Stimulated activated CD8-positive, alpha-beta memory T cell treated with anti-CD3 and anti-CD28 coated beads, Interleukin-7, amount 100 ng/mL, for 48 hours (primary cell): Measurements from ENCODE around the gene INS.

Source experiments
- DNase-seq, 2 donors: peaks; one replicate each; pipeline ENCODE4 v3.0.0-alpha.2; 2020; ENCODE audit warnings: low read depth in 1 of 2; ENCODE audit errors: extremely low read depth in 1 of 2

The INS gene

DNA sequence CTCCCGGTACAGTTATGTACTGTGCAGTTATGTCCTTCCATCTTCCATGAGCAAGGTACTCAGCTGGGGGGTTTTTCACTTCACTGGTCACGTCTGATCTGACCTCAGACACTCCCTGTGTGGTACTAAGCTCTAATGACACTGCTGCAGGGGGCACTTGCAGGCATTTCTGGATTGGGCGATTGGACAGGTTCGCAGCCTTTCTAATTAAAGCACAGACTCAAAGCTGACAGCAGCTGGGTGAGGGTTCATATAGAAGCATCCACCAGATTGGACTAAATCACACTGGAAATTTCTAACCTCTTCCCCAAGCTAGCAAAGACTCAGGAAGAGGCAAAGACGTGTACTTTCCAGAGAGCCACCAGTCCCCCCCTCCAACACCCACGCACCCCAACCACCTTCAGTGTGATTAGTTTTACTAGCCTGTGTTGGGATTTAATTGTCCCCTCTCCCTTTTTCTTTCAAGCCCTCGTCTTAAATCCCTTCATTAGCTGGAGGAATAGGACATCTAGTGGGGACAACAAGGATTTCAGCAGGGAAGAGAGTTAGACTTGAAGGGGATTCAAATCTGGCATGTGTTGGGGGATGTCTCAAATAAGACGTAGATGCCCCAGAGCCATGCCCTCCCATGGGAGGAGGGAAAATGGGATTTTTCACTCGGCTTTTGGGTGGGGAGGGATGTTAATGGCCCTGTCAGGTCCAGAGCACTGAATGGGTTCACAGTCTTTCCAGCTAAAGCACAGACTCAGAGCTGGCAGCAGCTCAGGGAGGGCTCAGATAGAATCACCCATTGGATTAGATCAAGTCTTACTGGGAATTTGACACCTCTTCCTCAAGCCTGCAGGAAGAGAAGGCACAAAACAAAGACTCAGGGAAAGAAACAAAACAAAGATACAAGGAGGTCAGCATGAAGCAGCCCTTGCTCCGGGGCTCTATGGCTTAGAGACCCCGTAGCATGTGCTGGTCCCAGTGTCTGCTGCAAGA is 10.9 kb downstream of the INS start:
- no peak for DNase-seq

DNA sequence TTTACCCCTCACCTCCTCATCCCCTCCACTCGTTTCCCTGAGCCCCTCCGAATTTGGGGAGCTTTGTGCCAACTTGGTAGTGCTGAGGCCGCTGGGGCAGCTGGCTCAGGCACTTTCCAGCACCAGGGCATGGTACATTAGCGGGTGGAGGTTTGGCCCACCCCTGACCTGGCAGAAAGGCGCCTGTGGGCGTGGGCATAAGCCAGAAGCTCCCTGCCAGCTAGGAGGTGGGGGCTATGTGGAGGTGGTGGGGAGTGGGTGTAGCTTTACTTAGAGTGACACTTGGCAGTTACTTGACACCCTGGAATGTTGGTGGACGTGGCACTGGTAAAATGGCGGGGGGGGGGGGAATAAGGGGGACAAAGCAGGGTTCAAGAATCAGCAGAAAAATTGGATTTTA is 11.5 kb downstream of the INS start:
- no peak for DNase-seq

DNA sequence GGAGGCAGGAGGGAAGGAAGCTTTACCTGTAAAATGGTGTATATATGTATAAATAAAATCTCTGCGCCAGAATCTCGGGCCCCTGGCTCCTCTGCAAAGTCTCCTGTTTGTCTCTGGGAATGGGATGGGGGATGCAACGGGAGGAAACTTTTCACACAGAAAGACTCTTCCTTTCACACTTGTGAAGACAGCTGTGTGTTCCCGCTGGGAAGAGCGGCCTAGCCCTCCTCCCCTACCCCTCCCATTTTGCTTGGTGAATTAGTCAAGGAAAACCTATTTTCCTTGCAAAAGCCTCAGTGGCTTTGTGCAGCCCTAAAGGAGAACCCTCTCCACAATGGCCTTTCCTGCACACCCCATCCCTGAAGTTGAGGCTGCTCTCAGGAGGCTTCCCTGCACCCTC is 12.4 kb downstream of the INS start:
- no peak for DNase-seq

DNA sequence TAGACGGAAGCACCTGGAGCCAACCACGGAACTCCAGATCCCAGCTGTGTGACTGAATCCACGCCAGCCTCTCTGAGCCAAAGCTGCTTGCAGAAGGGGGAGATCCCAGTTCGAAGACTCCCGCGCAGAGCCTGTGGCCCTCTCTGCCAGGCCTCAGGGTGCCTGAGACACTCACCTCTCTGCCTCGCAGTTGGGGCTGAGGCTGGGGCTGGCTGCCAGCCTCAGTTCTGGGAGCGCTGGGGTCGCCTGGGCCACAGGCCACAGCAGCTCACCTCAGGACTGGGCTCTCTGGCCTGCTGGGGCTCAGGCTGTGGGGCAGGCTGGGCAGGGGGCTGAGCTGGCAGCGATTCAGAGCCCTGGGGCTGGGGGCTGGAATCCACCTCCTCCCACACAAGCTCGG is 13.6 kb downstream of the INS start:
- DNase-seq = no peak

DNA sequence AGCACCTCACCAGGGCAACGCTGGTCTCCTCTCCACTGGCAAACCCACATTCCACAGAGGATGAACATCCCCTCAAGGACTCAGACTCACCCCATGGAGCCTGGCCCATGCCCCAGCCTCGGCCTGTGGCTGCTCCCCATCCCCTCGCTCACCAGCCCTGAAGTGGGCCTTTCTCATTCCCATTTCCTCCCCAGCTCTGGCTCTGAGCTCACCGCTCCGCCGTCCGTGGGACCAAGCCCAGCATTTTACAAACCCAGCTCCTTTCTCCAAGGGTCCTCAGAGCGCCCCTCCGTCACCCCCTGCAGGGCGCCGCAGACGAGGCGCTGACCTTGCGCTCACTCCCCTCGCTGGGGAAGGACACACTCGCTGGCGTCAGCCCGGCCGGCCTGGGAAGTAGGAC is 15.0 kb downstream of the INS start:
- DNase-seq = no peak

DNA sequence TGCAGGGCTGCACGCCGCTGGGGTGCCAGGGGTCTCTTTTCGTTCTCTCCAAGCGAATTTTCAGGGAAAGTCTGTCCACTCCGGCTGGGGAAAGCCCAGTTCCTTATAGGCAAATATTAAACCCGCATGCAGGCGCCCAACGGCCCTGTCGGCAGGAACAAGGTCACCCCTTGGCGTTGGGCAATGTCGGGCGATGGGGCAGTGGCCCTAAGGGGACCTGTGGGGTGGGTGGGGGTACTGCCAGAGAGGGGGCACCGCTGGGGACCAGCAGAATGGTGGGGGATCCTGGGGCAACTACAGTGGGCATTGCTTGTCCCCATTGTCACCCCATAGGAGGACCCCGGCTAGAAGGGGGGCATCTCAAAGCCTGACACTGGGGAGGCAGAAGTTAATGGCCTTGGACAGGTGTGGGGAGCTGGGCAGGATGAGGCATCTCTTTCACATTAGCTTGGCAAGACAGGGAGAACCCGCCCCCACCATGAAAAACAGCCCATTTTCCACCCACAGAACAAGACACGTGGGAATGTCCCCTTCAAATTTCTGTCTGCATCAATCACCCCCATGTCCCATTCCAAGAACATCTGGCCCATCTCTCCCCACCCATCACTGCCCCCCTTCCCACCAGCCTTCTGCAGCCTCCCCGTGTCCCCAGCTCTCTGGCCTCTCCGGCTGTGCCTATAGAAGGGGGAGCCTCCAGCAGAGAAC is 16.3 kb downstream of the INS start:
- DNase-seq = no peak

DNA sequence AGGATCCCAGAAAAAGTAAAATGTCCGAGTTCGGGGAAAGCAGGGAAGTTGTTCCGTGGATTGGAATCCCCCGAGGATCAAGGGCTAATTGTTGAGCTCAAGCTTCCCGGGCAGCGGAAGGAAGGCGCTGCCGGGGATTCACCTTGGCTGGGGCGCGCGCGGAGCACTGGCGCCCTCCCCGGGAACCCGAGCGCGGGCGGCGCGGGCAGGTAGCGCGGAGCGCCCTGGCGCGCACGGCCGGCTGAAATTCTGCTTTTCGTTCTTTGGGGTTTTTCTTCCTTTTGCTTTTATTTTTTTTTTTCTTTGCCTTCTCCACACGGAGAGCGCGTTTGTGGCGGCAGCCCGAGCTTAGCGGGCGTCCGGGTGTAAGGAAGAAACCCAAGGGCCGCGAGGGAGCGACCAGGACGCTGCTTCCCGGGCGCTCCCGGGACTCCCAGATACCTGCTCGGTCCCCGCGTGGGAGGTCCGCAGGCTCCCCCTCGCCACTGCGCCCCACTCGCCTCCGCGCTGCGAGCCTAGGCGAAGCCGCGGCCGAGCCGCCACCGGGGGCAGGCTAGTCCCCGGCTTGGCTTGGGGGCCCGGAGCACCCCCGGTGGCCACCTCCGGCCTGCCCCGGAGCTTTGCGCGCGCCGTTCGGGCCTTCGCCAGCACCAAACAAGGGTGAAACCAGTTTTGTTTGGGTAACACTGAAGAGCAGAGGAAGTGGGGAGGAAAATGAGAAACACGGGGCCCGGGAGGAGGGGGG is 17.0 kb downstream of the INS start:
- no peak for DNase-seq

DNA sequence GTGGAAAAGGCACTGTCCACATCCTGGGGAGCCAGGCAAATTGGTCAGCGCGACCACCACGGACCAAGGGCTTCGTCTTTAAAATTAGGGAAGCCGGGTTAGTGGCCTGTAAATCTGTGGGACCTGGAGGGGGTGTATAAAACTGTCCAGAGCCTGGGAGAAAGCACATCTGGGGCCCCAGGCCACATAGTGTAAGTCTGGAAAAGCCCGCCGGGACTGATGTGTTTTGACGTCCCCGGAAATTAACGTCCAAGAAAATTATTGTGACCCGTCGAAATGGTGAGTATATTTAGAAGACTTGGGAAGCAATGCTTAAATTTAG is 17.6 kb downstream of the INS start:
- DNase-seq = no peak

DNA sequence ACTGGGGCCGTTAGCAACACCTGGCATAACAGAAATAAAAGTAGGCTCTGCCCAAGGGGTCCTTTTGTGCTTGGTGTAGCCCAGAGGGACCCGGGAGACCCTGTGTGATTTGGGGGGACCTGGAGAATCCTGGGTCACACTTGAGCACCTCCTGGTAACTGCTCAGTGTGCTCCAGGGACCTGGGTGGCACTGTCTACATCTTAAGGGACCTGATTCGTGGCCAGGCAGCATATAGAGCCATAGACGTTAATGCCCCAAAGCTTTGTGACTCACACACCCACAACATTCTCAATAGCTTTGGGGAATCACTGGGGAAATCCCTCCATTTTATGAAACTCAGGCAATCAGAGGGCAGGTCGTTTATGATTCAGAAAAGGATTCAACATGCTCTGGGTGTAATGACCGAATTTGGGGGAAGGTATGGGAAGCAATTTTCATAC is 18.2 kb downstream of the INS start:
- DNase-seq = peak in 1 of 2 donors; percentile 25

DNA sequence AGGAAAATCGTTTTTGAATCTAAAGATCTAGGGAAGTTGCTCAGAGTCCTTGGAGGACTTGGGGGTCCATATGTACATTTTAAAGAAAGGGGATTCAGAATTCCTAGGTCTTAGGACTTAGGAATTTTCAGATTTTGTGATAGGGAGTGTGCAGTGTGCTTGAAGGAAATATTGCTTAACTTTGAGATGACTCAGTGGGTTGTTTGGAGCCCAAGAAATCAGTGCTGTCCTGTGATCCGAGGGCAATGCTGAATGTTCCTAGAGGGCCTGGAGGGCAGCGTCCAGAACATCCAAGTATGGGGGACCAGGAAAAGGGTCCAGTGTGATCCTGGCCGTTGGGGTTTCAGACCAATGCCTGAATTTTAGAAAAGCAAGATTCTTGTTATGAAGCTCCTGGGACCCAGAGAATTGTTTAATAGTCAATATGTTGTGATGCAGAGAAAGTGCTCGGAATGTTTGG is 18.7 kb downstream of the INS start:
- DNase-seq = no peak

DNA sequence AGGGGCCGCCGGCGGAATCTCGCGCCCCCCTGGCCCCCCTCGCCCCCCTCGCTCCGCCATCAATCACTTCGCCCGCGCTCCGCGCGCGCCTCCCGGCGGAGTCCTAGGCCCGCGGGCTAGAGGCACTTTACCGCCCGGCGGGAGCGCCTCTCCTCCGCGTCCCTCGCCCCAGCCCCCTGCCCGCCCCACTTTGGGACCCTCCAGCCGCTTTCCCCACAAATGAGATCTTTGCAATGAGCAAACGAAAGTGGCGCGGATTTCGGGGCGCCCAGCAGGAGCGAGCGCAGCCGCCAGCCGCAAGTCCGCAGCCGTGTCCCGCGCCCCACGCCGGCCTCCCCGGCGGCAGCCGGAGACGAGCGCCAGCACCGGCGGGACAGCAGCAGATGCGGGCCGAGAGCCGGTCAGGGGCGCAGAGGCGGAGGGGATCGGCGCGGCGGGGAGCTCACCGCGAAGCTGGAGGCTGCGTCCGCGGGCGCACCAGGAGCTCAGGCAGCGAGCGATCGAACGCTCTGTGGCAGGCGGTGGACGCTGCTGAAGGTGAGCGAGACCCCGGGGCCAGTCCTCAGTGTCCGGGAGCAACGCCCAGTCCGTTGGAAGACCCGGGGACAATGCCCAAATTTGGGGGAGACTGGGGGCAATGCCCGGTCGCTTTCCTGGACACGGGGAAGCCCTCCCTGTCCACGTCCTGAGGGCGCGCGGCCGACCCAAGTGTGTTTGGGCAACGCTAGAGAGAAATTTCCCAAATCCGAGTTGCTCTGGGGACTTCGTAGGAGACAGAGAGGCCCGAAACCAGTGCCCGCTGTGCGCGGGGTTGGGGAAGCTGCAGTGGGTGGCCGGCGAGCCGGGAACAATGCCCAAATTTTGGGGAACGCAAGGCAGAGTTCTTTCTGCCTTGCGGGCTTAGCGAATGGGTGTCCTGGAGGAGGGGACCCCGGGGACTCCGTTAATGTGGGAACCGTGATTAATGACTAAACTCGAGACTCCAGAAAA is 20.3 kb downstream of the INS start:
- no peak for DNase-seq

DNA sequence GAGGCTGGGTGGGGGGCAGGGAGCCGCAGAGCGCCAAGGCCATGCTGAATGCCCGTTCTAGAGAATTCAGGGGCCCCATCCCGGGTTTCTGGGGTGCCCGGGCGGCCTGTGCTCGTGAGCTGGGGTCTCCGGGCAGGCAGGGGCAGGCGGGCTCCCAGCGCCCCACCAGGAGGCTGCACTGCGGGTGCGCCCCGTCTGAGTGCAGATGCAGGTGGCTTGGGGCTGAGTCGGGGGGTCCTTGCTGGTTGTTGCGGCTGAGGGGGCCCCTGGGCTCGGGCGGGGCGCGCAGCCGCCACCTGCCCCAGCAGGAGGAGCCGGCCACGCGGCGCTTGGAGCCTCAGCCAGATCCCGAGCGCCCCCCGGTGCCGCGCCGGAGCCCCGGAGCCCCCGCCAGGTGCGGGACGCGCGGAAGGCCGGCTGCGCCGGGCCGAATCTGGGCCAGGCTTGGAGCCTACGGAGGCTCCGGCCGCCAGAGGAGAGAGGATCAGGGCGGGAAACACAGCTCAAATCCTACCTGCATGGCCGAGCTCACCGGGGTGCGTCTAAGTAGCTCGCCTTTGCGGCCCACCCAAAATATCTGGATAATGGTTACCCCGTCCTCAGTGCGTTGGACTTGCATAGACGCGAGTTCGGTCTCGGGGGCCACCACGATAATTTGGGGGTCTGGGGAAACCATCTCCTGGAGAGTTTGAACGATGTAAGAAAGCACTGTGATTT is 21.2 kb downstream of the INS start:
- DNase-seq = no peak

DNA sequence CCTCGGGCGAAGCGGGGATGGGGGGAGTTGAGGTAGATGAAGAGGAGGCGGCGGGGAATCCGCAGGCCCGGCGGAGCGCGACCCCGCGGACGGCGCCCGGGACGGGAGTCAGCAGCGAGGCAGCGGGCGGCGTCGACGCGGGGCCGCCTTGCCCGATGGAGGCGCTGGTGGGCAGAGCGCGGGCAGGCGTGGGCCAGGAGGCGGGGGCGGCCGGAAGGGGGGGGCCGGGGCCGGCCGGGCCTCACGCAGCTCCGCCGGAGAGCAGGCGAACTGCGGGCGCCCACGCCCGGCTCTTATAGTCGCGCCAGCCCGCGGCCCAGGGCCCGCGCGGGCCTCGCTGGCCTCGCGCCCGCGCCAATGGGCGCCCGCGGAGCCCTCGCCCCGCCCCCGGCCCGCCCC is 21.9 kb downstream of the INS start, which contains the start of gene IGF2:
Gene IGF2, minus strand, starts transcription at position 267 of the 399 bp plus-strand sequence. CDS start 3,866 bp downstream, outside the sequence.
- no peak for DNase-seq

DNA sequence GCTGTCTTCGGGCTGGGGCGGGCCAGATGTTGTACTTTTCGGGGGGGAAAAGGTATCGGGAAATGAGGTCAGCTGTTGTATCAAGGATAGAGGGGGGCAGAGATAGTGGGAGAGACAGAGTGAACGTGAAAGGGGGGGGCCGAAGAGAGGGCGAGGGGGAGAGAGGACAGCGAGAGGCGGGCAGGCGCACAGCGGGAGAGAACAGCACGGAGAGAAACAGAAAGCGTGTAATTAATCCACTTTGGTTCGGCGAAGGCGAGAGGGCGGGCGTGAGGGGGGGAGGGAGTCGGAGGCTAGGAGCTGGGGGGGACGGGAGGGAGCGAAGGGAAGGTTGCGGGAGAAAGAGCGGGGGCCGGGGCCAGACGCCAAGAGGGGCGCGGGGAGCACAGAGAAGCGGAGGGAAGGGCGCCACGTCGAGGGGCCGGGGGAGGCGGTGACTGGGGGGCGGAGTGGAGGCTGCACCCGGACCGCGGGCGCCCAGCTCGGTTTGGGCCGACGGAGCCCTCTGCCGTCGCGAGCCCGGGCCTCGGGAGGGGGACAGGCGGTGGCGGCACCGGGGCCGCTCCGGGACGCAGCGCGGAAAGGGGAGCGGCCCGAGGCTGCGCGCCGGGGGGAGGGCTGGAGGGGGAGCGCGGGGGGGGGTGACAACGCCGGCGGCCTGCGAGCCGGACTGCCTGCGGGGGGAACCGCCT is 22.4 kb downstream of the INS start:
- DNase-seq = no peak

DNA sequence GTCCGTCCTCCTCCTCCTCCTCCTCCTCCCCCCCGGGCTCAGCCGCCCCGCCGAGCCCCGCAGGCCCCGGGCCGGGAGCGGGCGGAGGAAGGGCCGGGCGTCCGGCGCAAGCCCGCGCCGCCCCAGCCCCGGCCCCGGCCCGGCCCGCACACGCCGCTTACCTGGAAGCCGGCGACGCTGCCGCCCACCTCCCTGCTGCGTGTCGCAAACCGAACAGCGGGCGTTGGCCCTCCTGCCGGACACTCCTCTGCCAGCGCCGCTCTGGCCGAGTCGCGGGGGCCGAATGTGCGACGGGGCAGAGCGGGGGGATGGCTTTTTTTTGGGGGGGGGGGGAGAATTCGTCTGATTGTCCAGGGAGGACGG is 23.0 kb downstream of the INS start:
- no peak for DNase-seq

DNA sequence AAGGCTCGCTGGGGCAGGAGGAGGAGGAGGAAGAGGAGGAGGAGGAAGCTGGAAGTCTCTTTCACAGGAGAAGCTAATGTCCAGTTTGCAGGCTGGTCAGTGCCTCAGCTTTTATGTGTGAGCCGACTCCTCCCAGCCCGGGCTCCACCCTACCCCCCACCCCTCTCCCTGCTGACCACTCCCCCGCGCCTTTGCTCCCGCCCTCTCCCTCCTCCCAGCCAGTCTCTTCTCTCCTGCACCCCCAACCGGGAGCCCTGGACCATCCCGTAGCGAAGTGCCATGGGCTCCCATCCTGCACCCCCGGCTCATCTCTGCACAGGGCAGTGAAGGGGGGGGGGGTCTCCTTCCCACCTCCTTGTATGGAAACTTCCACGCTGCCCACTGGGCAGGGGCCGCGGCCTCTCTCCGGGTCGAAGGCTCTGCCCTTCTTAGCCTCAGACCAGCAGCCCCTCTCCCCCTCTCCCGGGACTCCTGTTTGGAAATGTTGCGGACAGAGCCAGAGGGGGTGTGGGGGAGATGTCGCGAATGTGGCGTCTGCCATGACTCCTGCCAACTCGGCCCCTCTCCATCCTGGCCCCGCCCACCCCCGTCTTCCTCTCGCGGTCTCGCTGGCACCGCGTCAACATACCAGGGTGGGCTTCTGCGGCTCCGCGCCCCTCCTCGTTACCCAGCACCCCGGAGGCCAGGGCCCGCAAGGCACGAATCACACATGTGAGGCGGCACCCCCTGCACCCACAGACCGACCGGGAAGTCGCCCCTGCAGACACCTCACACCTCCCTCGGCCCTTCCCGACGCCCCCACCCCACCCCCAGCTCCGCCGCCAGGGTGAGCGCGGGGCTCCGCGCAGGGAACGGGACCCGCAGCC is 23.6 kb downstream of the INS start:
- no peak for DNase-seq

DNA sequence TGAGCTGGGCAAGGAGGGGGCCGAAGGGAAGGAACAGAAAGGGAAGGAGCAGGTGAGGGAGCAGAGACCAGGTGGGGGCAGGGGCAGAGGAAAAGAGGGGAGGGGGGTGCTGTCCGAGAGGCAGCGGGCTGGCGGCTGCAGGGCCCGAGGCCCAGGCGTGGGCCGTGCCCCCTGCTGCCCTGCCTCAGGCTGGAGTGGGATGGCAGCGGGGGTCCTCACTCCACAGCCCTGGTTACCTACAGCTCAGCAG is 24.1 kb downstream of the INS start:
- DNase-seq = no peak

DNA sequence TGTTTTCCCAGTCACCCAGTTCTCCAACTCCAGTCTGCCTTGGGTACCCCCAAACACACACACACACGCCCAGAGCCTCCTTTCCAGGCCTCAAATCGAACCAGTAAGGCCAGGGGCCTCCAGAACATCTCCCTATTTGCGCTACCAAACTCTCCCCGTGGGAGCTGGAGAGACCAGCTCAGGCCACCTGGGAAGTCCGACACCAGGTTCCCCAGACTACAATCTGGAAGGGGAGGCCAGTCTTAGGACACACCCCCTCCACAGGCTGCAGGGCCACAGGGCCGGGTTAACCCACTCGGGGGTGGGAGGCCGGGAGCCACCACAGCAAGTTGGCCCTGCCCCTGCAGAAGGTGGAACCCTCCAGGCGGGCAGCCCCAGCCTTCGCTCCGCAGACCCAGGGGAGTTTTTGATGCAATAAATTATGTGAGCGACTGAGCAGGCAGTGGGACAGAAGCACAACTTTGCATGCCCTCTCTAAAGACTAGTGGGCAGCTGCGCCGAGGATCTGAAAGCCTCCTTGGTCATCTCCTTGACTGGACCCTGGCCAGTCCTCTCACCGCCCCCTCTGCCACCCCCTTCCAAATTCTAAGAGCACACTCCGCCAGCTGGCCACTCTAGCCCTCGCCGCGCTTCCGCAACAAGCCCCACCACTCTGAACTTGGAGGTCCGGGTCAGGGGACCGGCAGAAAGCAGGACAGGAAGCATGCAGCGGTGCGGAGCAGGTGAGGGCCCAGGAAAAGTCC is 24.6 kb downstream of the INS start:
- DNase-seq = no peak
